Adrenal gland (tissue), 5 donors: ENCODE measurements around the gene FAM216B.
"Not testable (repeated sequence)": the region's sequence is repeated elsewhere in the genome, so short reads cannot be mapped to it uniquely, and the experiment has no call there.

Experiments used
- CTCF ChIP-seq, 6 experiments: fragments of 450-650 bp in 4 of 6; fragments of 200-600 bp in 2 of 6; sonication (generic) in 1 of 6; IDR thresholded peaks; 1 replicate in 5 of 6; 2 replicates in 1 of 6; pipeline versions ENCODE4 v1.5.1 to v1.8.0; 2016 to 2021; ENCODE audit warnings: antibody characterized with exemption in 6 of 6, mild to moderate bottlenecking in 2 of 6, moderate library complexity in 1 of 6
- POLR2A ChIP-seq, 2 donors: fragments of 450-650 bp; IDR thresholded peaks; one replicate each; pipeline ENCODE4 v1.6.1; 2017; ENCODE audit warnings: antibody characterized with exemption in 2 of 2, mild to moderate bottlenecking in 2 of 2, moderate library complexity in 1 of 2
- donor health status: DM: no; HTN: no; CAD: no.

DNA sequence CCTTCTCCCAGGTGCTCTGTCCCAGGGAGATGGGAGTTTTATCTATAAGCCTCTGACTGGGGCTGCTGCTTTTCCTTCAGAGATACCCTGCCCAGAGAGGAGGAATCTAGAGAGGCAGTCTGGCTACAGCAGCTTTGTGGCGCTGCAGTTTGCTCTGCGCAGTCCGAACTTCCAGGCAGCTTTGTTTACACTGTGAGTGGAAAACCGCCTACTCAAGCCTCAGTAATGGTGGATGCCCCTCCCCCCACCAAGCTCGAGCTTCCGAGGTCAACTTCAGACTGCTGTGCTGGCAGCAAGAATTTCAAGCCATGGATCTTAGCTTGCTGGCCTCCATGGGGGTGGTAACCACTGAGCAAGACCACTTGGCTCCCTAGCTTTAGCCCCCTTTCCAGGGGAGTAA, 4.8 kb upstream of the FAM216B start:
- not testable (repeated sequence) for TF ChIP-seq CTCF, POLR2A (IDR thresholded peaks at IDR 0.05)
